GM19240 (cell line): ENCODE results near the gene KIAA1217.

ENCODE experiments used
- DNase-seq: peaks from one replicate; pipeline ENCODE4 v3.0.0; 2011; ENCODE audit warnings: low spot score; ENCODE audit not compliant: insufficient read length

The KIAA1217 gene

DNA sequence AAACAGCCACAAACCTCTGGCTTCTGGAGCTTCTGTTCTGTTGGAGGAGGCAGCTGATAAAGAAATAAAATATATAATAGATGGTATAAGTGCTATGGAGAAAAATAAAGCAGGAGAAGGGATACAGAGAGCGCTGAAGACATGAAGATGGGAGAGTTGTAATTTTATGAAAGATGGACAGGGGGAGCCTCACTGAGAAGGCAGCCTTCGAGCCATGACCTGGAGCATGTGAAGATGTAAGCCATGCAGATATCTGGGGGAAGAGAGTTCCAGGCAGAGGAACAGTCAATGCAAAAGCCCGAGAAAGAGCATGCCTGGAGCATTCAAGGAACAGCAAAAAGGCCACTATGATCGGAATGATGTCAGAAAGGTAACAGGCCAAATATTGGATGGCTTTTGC lies 187.5 kb downstream of the KIAA1217 start:
- DNase-seq = no peak

DNA sequence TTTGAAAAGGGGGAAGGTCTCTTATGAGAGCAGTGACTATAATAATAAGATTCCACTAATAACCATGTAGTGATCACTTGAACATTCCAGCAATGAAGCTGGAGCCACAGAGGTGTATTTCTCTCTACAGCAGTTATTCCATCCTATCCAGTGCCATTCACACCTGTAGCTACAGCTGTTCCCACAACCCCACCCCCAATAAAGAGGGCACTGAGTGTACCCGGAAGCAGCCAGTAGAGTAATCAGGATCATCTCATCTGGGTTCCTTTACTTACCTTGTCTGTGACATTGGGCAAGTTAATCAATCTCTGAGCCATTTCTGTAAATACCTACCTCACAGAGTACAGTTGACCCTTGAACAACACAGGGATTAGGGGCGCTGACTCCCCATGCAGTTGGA lies 188.7 kb downstream of the KIAA1217 start:
- DNase-seq = no peak

DNA sequence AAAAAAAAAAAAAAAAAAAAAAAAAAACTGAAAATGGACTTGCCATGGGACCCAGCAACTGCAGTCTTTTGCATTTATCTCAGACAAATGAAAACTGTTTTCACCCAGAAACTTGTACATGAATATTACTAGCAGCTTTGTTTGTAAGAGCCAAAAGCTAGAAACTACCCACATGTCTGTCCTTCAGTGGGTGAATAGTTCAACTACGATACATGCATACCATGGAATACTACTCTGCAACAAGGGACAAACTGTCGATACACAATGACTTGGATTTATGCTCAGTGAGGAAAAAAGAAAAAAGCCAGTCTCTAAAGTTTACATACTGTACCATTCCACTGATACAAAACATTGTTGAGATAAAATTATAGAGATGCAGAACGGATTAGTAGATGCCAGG lies 195.6 kb downstream of the KIAA1217 start:
- DNase-seq = no peak

DNA sequence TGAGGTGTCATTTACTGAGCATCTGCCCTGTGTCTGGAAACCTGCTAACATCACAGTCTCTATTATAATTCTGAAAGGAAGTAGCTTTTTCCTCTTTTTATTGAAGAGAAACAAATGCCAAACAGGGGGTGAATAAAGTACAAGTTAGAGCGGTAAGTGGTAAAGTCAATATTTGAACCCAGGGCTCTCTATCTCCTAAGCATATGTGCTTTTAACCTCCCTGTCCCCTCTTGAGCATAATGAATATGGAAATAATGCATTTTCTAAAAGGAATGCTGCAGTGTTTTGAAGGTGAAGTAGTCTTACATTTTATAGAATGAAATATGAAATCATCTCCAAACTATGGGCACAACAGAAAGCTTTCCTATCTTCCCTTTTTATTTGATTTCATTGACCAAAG lies 196.7 kb downstream of the KIAA1217 start:
- no peak for DNase-seq

GRCh38 chr10:24406809-24407483 lies 198.0 kb downstream of the KIAA1217 start:
- DNase-seq = no peak

DNA sequence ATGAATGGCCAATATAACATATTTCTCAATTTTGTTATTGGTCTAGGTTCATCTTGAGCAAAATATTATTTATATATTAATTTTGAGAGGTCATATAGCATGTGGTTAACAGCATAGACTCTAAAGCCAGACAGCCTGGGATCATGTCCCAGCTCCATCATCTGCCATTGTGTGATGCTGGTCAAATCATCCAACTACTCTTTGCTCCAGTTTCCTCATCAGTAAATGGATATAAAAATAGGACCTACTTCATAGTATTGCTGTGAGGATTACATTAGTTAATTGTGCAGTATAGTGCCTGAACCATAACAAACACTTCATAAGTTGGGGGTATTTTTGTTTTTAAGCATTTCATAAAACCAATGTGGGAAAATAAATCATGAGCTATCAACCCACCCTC lies 199.0 kb downstream of the KIAA1217 start:
- no peak for DNase-seq

GRCh38 chr10:24408365-24408764 lies 199.4 kb downstream of the KIAA1217 start:
- no peak for DNase-seq

DNA sequence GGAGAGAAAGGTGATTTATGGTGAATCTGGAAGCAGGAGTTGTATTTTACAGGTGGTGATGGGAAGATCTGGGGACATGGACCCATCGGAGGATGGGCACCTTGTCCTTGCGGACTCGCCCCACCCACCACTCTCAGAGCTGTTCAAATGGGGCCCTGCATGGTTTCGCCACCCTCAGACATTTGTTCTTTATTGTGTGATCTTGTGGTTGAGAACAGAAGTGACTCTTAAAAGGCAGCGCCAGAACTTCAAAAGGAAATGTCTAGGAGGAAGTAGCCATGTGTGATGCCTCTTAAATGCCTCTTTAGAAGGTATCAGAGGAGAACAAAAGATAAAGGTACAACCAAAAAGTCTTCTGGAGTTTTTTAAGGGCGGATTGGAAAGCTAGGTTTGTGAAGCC lies 205.7 kb downstream of the KIAA1217 start:
- DNase-seq = no peak

- DNase-seq = no peak
Observed at GRCh38 chr10:24415455-24416125, 206.7 kb downstream of the KIAA1217 start.

- no peak for DNase-seq
Observed at GRCh38 chr10:24416248-24416647, 207.3 kb downstream of the KIAA1217 start.

DNA sequence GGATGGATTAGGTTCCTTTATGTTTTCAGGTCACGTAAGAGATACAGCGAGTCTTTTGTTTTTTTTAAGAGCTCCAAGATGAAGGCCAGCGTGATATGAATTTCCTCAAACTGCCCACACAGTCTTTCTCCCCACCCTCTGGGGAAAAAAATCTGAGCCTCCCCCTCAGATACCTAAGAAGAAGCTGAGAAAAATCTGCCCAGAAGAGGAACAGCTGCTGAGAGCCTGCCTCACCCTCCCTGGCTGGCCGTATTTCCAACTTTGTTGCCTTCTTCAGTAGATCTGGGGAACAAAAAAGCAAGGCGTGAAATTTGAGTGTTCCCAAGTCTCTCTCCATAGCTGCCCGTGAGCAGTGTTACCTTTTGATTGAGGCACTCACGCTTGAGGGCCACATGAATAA lies 208.1 kb downstream of the KIAA1217 start:
- no peak for DNase-seq

DNA sequence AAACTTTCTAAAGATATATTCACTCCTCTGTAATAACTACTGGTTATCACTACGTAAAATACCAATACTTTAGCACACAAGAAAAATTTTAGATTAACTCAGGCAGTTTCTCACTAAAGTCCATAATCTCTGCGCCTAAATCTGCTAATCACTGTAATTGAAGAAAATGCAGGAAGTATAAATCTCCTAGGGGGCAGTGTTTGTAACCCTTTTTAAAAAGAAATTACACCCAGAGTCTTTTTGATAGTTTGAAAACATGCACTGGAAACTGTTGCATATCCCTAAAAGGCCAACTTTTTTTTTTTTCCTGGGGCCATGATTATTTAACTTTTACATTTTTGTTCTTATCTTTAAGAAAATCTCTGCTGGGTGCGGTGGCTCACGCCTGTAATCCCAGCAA lies 209.6 kb downstream of the KIAA1217 start:
- no peak for DNase-seq

DNA sequence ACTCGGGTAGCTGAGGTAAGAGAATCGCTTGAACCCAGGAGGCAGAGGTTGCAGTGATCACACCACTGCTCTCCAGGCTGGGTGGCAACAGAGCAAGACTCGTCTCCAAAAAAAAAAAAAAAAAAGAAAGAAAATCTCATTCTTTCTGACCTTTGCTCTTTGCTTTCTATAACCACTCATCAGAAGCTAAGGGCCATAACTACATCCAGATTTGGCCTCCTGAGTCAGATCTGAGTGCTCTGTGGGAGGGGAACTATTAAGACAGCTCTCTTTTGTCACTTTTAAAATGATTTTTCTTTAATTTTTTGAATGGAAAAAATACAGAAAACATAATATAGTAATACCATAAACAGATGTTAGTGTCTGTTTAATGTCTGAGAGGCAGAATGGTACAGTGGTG lies 210.1 kb downstream of the KIAA1217 start:
- no peak for DNase-seq

DNA sequence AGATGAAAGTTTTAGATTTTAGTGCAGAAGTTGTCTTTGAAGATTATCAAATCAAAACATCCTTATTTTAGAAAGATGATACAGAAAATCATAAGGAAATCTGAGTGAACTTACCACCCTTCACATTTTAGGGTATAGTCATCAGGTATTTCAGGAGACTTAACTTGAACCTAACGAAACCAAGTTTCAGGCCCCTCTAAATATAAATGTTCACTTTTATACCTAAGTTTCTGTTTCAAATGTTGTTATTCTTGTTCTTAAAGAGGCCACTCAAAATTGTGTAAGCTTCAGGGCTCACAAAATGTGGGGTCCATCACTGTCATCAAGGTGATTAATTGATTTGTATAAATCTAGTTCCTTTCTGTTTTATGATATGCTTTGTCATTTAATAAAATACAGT lies 216.2 kb downstream of the KIAA1217 start:
- no peak for DNase-seq

DNA sequence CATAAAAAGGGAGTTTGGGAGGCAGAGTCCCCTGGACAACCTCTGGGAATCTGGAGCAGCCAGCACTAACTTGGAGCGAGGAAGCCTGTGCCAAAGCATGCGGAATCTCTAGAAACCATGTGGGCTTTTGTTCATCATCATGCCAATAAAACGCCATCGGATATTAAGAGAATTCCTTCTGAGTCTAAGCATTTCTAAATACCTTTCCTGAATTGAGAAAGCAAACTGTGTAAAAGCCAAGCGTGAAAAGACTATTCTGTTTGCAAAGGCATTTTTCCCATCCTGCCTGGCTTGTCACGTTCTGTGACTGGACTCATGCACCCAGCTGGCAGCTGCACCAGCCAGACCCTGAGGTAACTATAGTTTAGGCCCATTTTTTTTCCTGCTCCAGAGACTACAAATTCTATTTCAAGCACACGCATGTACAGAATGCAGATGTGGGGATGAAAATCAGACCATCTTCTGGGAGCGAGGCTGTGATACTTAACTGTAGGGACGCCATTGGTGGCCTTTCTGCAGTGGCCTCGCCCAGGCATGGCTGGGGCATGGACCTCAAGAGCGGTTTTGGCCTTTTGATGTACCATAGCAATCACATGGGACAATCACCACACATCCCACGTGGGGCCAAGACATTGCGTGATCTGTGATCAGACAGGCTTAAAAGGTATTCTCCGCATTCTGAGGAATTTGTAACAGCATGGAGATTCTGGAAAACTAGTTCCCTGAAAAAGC lies 218.9 kb downstream of the KIAA1217 start:
- no peak for DNase-seq

- no peak for DNase-seq
Observed at GRCh38 chr10:24428410-24428782, 219.5 kb downstream of the KIAA1217 start.

DNA sequence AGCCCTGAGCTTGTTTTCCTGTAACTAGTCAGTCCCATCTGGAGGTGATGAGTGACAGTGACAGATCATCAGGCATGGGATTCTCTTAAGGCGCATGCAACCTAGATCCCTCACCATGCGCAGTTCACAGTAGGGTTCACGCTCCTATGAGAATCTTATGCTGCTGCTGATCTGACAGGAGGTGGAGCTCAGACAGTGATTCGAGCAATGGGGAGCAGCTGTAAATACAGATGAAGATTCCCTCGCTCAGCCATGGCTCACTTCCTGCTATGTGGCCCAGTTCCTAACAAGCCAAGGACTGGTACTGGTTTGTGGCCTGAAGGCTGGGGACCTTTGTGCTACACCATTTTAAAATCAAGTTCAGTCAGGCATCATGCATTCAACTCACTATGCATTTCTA lies 221.7 kb downstream of the KIAA1217 start:
- no peak for DNase-seq

DNA sequence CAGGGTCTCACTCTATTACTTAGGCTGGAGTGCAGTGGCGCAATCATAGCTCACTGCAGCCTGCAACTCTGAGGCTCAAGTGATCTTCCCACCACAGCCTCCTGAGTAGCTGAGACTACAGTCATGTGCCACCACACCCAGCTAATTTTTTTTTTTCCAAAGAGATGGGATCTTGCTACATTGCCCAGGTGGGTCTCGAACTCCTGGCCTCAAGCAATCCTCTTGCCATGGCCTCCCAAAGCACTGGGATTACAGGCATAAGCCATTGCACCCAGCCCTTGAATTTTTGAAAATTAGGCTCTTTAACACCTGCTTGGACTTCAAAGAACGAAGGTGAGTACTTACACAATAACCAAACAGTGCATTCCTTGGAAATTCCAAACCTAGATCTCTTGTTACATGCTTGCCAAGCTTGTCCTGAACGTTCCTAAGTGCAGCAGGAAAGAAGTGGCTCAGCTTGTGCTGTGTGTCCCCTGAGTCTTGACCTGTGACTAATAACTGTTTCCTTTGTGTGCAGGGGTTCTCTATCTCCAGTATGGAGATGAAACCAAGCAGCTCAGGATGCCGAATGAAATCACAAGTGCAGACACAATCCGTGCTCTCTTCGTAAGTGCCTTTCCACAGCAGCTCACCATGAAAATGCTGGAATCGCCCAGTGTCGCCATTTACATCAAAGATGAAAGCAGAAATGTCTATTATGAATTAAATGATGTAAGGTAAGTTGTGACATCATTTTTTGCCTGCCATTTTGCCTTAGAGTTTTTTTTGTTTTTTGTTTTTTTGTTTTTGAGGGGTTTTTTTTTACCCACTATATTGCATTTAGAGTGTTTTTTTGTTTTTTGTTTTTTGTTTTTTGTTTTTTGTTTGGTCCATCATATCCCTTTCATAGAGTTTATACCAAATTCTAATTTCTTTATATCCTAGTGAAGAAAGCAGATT lies 223.8 kb downstream of the KIAA1217 start:
- no peak for DNase-seq

DNA sequence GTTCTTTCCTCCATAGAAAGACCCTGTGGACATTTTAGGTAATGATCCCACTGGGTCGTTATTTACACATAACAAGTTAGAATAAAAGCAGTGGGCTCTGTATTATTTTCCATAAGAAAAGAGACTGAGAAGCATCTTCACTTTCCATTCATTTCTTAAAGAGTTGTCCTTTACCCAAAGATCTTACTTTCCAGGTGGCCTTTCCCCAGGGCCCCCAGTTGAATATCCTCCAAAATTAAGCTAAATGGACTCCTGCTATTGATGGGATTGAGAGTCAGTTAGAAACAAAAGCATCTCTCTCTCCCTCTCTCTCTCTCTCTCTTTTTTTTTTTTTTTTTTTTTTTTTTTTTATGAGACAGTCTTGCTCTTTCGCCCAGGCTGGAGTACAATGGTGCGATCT lies 224.8 kb downstream of the KIAA1217 start:
- no peak for DNase-seq

GRCh38 chr10:24434961-24435360 lies 226.0 kb downstream of the KIAA1217 start:
- no peak for DNase-seq

GRCh38 chr10:24435374-24435773 lies 226.4 kb downstream of the KIAA1217 start:
- no peak for DNase-seq

- DNase-seq = no peak
Observed at GRCh38 chr10:24437302-24437701, 228.4 kb downstream of the KIAA1217 start.
